HepG2 (cell line): Measurements from ENCODE around the gene GUK1. TPM values are rescaled to one million over a fixed set of nuclear protein-coding genes. Genes with fewer than 3 reads are reported as not detected.
A peak's percentile ranks its signal among the peaks of the same experiment; 100 is the strongest.

Source experiments
- ATAD3A ChIP-seq: sonication (generic); formaldehyde crosslinking; IDR thresholded peaks from 2 replicates; pipeline ENCODE4 v1.4.0; 2020; ENCODE audit warnings: missing genetic modification reagents
- CENPT ChIP-seq: sonication (generic); formaldehyde crosslinking; IDR thresholded peaks from 2 replicates; pipeline ENCODE4 v1.8.0; 2022; ENCODE audit warnings: low read depth, mild to moderate bottlenecking, moderate library complexity, missing genetic modification reagents
- HNRNPUL1 ChIP-seq: fragments of 200-400 bp; formaldehyde crosslinking; IDR thresholded peaks from 2 replicates; pipeline ENCODE4 v1.6.1; 2017; ENCODE audit warnings: low read depth, mild to moderate bottlenecking, low read length, moderate library complexity
- JUNB ChIP-seq: sonication (generic); formaldehyde crosslinking; IDR thresholded peaks from 2 replicates; pipeline ENCODE4 v1.8.0; 2022; ENCODE audit warnings: missing genetic modification reagents, mild to moderate bottlenecking, borderline replicate concordance
- NR1H2 ChIP-seq: sonication (generic); formaldehyde crosslinking; IDR thresholded peaks from 2 replicates; pipeline ENCODE4 v1.8.1; 2022; ENCODE audit warnings: low read depth, missing genetic modification reagents, borderline replicate concordance
- SOX13 ChIP-seq, 3 experiments: fragments of 450-650 bp in 1 of 3; sonication (generic) in 1 of 3; formaldehyde crosslinking in 1 of 3; IDR thresholded peaks in 2 of 3; conservative IDR thresholded peaks in 1 of 3; 2 replicates each; pipeline versions ENCODE4 v1.5.0 to v1.6.1; 2016 to 2020; ENCODE audit warnings: antibody characterized with exemption in 1 of 3, mild to moderate bottlenecking in 1 of 3, missing compliant biosample characterization in 1 of 3, missing genetic modification reagents in 1 of 3, moderate library complexity in 1 of 3
- TFAP4 ChIP-seq: sonication (generic); IDR thresholded peaks from 2 replicates; pipeline ENCODE4 v1.6.1; 2016; ENCODE audit warnings: low read depth, borderline replicate concordance
- ZBTB14 ChIP-seq: sonication (generic); formaldehyde crosslinking; IDR thresholded peaks from 2 replicates; pipeline ENCODE4 v1.4.0; 2020; ENCODE audit warnings: missing genetic modification reagents
- ZNF12 ChIP-seq: sonication (generic); formaldehyde crosslinking; IDR thresholded peaks from 2 replicates; pipeline ENCODE4 v1.5.0; 2020; ENCODE audit warnings: missing genetic modification reagents
- ZNF652 ChIP-seq: IDR thresholded peaks from 2 replicates; pipeline ENCODE4 v1.6.1; 2016; ENCODE audit warnings: low read depth, borderline replicate concordance
- ZNF703 ChIP-seq: sonication (generic); formaldehyde crosslinking; IDR thresholded peaks from 2 replicates; pipeline ENCODE4 v1.5.1; 2020; ENCODE audit warnings: missing genetic modification reagents, mild to moderate bottlenecking, moderate library complexity, borderline replicate concordance
- polyA plus RNA-seq, 8 experiments: library from polyadenylated mRNA; depleted of rRNA in 3 of 8; stranded (reverse) in 7 of 8; unstranded in 1 of 8; fragments of >200 nt; fragmentation: Illumina TruSeq in 4 of 8; extraction: Trizol in 4 of 8; gene quantifications; 2 replicates each; pipeline versions ENCODE4 v1.2.1 to v1.2.3, GENCODE V29; 2011 to 2016; ENCODE audit warnings: low read depth in 4 of 8, missing spikeins in 1 of 8, mixed read lengths in 1 of 8; ENCODE audit not compliant: insufficient read depth in 1 of 8
- total RNA-seq, 5 experiments: library from RNA; depleted of rRNA; stranded (reverse); fragments of >200 nt; fragmentation: Illumina TruSeq; extraction: Trizol; gene quantifications; 2 replicates each; pipeline ENCODE4 v1.2.3, GENCODE V29; 2016; ENCODE audit warnings: low read depth in 1 of 5
- TF ChIP-seq, protein P1 (sequence below): sonication (generic); formaldehyde crosslinking; IDR thresholded peaks from 2 replicates; pipeline ENCODE4 v1.5.0; 2020; ENCODE audit warnings: mild to moderate bottlenecking, missing genetic modification reagents
- TF ChIP-seq, protein P2 (sequence below): IDR thresholded peaks from 2 replicates; pipeline ENCODE4 v1.6.1; 2016; ENCODE audit warnings: low read depth
- TF ChIP-seq, protein P3 (sequence below): sonication (generic); formaldehyde crosslinking; IDR thresholded peaks from 2 replicates; pipeline ENCODE4 v1.5.1; 2020; ENCODE audit warnings: mild to moderate bottlenecking, missing genetic modification reagents, borderline replicate concordance

Gene GUK1
- total and polyA plus RNA-seq, 2 of the 13 experiments (the other 11 are each of a cell fraction or from before 2014, with no cell fraction given), result 116 to 154 TPM

DNA sequence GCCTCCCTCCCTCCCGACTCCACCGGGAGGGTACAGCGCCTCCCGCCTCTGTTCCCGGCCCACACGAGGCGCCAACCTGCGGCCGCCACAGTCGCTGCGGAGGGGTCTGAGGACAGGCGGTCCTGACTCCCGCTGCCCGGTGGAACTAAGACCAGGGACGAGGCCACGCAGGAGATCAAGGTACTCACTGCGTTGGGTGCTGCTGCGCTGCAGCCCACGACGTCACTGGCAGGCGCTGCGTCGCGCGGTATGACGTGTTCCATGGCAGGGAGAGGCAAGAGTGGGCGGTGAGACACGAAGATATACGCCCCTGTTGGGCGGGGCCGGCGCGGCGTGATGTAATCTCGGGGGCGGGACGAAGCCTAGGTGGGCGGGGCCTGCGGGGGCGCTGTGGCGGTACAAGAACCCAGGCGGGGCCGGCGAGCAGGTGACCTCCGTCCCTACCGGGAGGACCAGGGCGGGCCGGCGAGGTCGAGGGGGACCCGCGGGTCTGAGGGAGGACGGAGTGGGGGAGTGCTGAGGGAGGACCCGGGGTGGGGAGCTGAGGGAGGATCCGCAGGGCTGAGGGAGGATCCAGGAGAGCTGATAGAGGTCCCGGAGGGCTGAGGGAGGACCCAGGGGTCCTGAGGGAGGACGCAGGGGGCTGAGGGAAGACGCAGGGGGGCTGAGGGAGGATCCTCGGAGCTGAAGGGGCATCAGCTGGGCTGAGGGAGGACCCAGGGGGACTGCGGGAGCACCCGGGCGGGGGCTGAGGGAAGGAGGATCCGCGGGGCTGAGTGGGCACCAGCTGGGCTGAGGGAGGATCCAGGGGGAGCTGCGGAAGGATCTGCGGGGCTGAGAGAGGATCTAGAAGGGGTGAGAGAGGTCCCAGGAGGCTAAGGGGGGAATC lies 30.8 kb upstream of the GUK1 start, which contains the start of gene MRPL55 (continued):
- TF ChIP-seq JUNB (CRISPR knock-in tag) (no peak), TFAP4 (0 out of 2 replicates have a peak, but pooled peaks have one; percentile 32), ZNF12 (peak; percentile 87), ZNF652 (no peak), SOX13 (IDR thresholded peaks at IDR 0.05) (no peak), SOX13 (CRISPR knock-in tag; conservative IDR thresholded peaks at IDR 0.05 in 1 of 2, IDR thresholded peaks at IDR 0.05 in 1 of 2) (peak in 1 of 2 experiments; percentile 57; a peak in 2 of 4 replicates), NR1H2 (CRISPR knock-in tag) (no peak), ZBTB14 (CRISPR knock-in tag) (no peak), ZNF703 (no peak), CENPT (CRISPR knock-in tag) (no peak; the same call in 1 of the 2 replicates), HNRNPUL1 (no peak), ATAD3A (CRISPR knock-in tag) (no peak)
- TF ChIP-seq, protein P1, sequence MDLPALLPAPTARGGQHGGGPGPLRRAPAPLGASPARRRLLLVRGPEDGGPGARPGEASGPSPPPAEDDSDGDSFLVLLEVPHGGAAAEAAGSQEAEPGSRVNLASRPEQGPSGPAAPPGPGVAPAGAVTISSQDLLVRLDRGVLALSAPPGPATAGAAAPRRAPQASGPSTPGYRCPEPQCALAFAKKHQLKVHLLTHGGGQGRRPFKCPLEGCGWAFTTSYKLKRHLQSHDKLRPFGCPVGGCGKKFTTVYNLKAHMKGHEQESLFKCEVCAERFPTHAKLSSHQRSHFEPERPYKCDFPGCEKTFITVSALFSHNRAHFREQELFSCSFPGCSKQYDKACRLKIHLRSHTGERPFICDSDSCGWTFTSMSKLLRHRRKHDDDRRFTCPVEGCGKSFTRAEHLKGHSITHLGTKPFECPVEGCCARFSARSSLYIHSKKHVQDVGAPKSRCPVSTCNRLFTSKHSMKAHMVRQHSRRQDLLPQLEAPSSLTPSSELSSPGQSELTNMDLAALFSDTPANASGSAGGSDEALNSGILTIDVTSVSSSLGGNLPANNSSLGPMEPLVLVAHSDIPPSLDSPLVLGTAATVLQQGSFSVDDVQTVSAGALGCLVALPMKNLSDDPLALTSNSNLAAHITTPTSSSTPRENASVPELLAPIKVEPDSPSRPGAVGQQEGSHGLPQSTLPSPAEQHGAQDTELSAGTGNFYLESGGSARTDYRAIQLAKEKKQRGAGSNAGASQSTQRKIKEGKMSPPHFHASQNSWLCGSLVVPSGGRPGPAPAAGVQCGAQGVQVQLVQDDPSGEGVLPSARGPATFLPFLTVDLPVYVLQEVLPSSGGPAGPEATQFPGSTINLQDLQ (CRISPR knock-in tag), result 0 out of 2 replicates have a peak, but pooled peaks have one; percentile 49
- TF ChIP-seq, protein P2, sequence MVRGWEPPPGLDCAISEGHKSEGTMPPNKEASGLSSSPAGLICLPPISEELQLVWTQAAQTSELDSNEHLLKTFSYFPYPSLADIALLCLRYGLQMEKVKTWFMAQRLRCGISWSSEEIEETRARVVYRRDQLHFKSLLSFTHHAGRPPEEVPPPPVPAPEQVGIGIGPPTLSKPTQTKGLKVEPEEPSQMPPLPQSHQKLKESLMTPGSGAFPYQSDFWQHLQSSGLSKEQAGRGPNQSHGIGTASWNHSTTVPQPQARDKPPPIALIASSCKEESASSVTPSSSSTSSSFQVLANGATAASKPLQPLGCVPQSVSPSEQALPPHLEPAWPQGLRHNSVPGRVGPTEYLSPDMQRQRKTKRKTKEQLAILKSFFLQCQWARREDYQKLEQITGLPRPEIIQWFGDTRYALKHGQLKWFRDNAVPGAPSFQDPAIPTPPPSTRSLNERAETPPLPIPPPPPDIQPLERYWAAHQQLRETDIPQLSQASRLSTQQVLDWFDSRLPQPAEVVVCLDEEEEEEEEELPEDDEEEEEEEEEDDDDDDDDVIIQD (CRISPR knock-in tag), result peak; percentile 39; the same call in 1 of the 2 replicates
- TF ChIP-seq, protein P3, sequence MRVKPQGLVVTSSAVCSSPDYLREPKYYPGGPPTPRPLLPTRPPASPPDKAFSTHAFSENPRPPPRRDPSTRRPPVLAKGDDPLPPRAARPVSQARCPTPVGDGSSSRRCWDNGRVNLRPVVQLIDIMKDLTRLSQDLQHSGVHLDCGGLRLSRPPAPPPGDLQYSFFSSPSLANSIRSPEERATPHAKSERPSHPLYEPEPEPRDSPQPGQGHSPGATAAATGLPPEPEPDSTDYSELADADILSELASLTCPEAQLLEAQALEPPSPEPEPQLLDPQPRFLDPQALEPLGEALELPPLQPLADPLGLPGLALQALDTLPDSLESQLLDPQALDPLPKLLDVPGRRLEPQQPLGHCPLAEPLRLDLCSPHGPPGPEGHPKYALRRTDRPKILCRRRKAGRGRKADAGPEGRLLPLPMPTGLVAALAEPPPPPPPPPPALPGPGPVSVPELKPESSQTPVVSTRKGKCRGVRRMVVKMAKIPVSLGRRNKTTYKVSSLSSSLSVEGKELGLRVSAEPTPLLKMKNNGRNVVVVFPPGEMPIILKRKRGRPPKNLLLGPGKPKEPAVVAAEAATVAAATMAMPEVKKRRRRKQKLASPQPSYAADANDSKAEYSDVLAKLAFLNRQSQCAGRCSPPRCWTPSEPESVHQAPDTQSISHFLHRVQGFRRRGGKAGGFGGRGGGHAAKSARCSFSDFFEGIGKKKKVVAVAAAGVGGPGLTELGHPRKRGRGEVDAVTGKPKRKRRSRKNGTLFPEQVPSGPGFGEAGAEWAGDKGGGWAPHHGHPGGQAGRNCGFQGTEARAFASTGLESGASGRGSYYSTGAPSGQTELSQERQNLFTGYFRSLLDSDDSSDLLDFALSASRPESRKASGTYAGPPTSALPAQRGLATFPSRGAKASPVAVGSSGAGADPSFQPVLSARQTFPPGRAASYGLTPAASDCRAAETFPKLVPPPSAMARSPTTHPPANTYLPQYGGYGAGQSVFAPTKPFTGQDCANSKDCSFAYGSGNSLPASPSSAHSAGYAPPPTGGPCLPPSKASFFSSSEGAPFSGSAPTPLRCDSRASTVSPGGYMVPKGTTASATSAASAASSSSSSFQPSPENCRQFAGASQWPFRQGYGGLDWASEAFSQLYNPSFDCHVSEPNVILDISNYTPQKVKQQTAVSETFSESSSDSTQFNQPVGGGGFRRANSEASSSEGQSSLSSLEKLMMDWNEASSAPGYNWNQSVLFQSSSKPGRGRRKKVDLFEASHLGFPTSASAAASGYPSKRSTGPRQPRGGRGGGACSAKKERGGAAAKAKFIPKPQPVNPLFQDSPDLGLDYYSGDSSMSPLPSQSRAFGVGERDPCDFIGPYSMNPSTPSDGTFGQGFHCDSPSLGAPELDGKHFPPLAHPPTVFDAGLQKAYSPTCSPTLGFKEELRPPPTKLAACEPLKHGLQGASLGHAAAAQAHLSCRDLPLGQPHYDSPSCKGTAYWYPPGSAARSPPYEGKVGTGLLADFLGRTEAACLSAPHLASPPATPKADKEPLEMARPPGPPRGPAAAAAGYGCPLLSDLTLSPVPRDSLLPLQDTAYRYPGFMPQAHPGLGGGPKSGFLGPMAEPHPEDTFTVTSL (CRISPR knock-in tag), result peak; percentile 74
